GM19193 (cell line): ENCODE data around the gene ARHGAP40.

Experiments
- POLR2A ChIP-seq: IDR thresholded peaks from 4 replicates; pipeline ENCODE4 v1.6.1; 2011; ENCODE audit not compliant: insufficient read depth, insufficient read length; ENCODE audit errors: extremely low read depth

Gene ARHGAP40

GRCh38 chr20:38672504-38672903, 70.9 kb downstream of the ARHGAP40 start:
- TF ChIP-seq POLR2A = no peak

GRCh38 chr20:38673261-38673660, 71.7 kb downstream of the ARHGAP40 start:
- no peak for TF ChIP-seq POLR2A

GRCh38 chr20:38673725-38674091, 72.1 kb downstream of the ARHGAP40 start:
- no peak for TF ChIP-seq POLR2A

- TF ChIP-seq POLR2A = no peak
Observed at GRCh38 chr20:38674092-38674764, 72.6 kb downstream of the ARHGAP40 start.

- TF ChIP-seq POLR2A = no peak
Observed at GRCh38 chr20:38674765-38675133, 73.1 kb downstream of the ARHGAP40 start.

DNA sequence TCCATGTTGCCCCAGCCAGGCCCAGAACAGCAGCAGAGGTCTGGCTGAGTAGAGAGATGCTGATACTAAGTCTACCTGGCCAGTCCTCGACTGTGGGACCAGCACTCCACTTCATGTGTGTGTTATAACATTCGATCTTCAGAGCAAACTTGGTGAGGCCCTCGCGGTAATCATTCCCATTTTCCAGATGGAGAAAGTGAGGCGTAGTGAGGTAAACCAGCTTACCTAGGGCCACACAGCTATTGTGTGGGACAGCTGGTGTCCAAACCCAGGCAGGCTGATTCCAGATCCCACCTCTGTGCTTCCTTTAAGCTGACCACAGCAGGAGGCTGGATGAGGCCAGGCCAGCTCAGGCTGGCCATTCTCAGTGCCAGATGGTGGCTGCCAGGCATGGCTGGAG, 75.0 kb downstream of the ARHGAP40 start:
- TF ChIP-seq POLR2A = no peak

GRCh38 chr20:38680500-38681306, 79.1 kb downstream of the ARHGAP40 start:
- TF ChIP-seq POLR2A = no peak

DNA sequence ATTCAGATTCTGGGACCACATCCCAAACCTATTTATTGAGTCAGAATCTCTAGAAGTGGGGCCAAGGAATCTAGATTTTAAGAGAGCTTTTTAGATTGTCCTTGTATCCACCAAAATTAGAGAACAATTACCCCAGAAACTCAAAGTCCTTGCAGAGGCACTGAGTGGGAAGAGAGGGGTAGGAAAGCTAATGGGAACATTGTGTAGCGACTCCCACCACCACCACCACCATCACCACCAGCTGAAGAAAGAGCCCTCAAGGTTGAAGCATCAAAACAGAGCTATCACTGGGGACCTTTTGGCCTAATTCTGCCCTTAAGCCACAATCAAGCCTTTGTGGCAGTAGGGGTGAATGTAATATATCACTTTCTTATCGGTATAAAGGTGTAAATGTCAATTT, 83.7 kb downstream of the ARHGAP40 start:
- TF ChIP-seq POLR2A = no peak

GRCh38 chr20:38685853-38686473, 84.4 kb downstream of the ARHGAP40 start:
- no peak for TF ChIP-seq POLR2A

DNA sequence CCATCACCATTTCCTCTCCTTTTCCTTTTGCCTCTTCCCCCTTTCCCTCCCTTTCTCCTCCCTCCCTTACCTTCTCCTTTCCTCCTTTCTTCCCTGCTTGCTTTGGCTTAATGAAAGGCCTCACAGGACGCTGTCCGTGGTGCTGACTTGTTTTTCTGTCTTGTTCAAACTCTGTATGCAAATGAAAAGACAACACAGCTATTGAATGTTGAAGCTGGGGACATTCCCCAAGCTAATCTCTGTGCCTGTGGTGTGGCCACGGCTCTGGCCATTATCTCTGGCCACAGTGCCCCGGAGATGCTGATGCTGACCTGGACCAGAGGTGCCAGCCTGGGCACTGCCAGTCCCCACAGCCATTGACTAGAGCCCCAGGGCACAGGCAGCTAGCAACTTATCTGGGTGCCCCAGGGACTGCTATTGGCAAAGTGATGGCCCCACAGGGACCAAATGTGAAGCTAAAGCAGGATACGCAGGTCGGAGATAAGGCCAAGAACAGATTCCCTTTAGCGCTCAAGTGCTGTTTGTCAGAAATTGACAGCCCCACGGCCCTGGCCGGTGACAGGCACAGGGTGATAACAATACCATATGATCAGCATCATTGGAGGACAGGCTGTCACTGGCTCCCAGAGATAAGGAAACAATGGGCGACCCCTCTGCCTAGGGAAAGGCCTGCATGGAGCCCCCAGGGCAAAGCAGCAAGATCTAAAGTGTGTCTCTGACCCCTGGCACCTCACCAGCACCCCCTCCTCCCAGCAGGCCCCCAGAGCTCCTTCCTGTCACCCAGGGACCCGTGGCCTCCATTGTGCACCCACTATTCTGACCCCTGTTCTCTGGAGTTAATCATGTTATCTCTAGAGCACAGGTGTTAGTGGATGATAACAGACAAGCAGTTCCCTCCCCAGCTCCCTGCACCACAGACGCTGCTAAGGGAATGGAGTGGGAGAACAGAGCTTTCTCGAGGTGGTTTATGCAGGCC, 91.1 kb downstream of the ARHGAP40 start:
- TF ChIP-seq POLR2A = no peak

DNA sequence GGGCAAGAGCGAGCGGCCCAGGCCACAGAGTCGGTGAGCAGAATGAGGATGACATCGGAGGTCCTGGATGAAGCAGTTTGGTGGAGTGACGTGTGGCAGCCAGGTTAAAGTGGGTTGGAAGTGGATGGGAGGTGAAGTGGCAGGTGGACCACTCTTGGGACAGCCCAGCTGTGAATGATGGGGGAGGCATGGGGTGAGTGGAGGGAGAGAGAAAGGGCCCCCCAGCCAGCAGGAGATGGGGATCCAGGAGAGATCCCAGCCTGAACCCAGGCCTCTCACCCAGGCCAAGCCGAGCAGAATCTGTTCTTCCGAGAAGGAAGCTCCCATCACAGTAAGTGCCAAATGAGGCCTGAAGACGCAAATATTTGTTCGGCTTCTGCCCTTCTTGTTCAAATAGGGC, 95.7 kb downstream of the ARHGAP40 start:
- TF ChIP-seq POLR2A = no peak

DNA sequence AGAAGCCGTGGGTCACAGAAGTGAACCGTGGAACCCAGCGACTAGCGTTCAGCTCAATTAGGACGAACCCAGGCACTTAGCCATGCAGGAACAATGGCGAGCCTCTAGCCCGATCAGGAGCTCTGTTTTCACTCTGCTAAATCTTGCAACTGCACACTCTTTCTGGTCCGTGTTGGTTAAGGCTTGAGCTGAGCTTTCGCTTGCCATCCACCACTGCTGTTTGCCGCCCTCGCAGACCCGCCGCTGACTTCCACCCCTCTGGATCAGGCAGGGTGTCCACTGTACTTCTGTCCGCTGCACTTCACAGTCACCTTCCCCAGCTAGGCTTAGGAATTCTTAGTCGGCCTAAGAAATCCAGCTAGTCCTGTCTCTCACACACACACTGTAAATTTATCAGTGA, 96.9 kb downstream of the ARHGAP40 start:
- TF ChIP-seq POLR2A = no peak

- TF ChIP-seq POLR2A = no peak
Observed at GRCh38 chr20:38700141-38700540, 98.5 kb downstream of the ARHGAP40 start.
